Activated CD4-positive, alpha-beta T cell treated with anti-CD3 and anti-CD28 coated beads for 24 hours (primary cell): ENCODE data around the gene DMRT1.
"Not testable (repeated sequence)": the region's sequence is repeated elsewhere in the genome, so short reads cannot be mapped to it uniquely, and the experiment has no call there.

Experiments used
- DNase-seq, 2 donors: peaks; one replicate each; pipeline ENCODE4 v3.0.0-alpha.2; 2020; ENCODE audit warnings: low read depth in 2 of 2

DMRT1 gene

GRCh38 chr9:998299-999110 lies 157.0 kb downstream of the DMRT1 start:
- not testable (repeated sequence) for DNase-seq

GRCh38 chr9:1001838-1002237 lies 160.3 kb downstream of the DMRT1 start:
- DNase-seq = no peak

GRCh38 chr9:1002678-1003077 lies 161.2 kb downstream of the DMRT1 start:
- no peak for DNase-seq

- DNase-seq = no peak
These were observed 163.7 kb downstream of the DMRT1 start for GRCh38 chr9:1005043-1005667.

- DNase-seq = no peak
These were observed 165.8 kb downstream of the DMRT1 start for GRCh38 chr9:1007312-1007711.

GRCh38 chr9:1008216-1008615 lies 166.7 kb downstream of the DMRT1 start:
- DNase-seq = no peak

GRCh38 chr9:1009101-1009707 lies 167.7 kb downstream of the DMRT1 start:
- DNase-seq = peak; percentile 49 to 72

- no peak for DNase-seq
These were observed 171.5 kb downstream of the DMRT1 start for GRCh38 chr9:1013021-1013420.

GRCh38 chr9:1014225-1014624 lies 172.7 kb downstream of the DMRT1 start:
- no peak for DNase-seq

GRCh38 chr9:1014640-1015039 lies 173.1 kb downstream of the DMRT1 start:
- no peak for DNase-seq

GRCh38 chr9:1018121-1018520 lies 176.6 kb downstream of the DMRT1 start:
- no peak for DNase-seq
